HG03342 (cell line): ENCODE measurements around the gene PRR23B.
"Not testable (repeated sequence)": the region's sequence is repeated elsewhere in the genome, so short reads cannot be mapped to it uniquely, and the experiment has no call there.

Experiments
- ATAC-seq: cut with Tn5 transposase; IDR thresholded peaks from one replicate; pipeline ENCODE4 v1.9.1; 2021; ENCODE audit warnings: mild to moderate bottlenecking, moderate library complexity; ENCODE audit not compliant: unreplicated experiment

Gene PRR23B

DNA sequence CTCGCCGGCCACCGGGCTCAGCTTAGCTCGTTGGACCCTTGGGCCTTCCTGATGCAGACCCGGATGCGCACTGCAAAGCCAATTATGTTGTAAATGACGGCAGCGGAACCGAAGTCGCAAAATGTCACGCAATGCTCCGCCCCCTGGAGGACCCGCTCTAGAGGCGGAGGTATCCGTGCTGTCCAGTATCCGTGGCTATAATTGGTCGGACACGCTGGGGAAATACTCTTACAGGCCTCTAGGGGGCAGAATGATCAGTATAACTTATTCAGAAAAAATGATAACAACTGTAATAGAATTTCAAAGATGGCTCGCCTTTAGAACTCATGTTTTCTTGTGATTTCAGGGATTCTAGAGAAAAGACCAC, at the start of gene PRR23B:
TSS of gene PRR23B (minus strand) at position 59 of the 367 bp plus-strand sequence. CDS start 265 bp downstream, outside the sequence.
- ATAC-seq: no peak

- ATAC-seq: no peak
These were observed 42.2 kb upstream of the PRR23B start for GRCh38 chr3:139062918-139063317.

GRCh38 chr3:139052802-139053600, 32.3 kb upstream of the PRR23B start:
- no peak for ATAC-seq

DNA sequence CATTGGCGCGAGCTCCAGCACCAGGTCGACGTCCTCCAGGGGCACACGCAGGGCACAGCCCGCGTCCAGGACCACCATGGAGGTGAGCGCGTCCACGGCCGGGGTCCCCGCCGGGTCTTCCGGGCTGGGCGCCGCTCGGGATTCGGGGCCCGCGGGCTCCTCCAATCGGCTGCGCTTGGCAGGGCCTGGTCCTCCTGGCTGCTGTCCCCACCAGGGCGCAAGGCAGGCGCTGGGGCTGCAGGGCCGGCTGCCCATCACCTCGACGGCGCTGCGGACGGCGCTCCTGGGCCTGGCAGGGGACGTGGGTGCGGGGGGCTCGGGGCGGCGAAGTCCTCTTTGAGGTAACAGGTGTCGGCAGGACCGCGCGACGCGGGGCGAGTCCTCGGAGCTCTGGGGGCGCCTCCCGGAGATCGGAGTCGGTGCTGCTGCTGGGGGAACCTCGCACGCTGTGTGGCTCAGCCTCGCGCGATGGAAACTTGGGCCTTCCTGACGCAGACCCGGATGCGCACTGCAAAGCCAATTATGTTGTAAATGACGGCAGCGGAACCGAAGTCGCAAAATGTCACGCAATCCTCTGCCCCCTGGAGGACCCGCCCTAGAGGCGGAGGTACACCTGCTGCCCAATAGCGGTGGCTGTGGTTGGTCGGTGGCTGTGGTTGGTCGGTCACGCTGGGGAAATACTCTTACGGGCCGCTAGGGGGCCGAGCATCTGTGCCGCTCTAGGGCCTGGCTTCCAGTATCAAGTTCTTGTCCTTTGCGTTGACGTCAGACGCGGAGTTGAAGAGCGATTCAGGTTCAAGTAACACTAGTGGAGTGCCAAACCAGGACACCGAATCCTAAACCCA, 23.9 kb upstream of the PRR23B start, which contains the start of gene PRR23C:
TSS of gene PRR23C (minus strand) at position 527 of the 845 bp plus-strand sequence. CDS start at position 255, 272 bp downstream.
- ATAC-seq: no peak

DNA sequence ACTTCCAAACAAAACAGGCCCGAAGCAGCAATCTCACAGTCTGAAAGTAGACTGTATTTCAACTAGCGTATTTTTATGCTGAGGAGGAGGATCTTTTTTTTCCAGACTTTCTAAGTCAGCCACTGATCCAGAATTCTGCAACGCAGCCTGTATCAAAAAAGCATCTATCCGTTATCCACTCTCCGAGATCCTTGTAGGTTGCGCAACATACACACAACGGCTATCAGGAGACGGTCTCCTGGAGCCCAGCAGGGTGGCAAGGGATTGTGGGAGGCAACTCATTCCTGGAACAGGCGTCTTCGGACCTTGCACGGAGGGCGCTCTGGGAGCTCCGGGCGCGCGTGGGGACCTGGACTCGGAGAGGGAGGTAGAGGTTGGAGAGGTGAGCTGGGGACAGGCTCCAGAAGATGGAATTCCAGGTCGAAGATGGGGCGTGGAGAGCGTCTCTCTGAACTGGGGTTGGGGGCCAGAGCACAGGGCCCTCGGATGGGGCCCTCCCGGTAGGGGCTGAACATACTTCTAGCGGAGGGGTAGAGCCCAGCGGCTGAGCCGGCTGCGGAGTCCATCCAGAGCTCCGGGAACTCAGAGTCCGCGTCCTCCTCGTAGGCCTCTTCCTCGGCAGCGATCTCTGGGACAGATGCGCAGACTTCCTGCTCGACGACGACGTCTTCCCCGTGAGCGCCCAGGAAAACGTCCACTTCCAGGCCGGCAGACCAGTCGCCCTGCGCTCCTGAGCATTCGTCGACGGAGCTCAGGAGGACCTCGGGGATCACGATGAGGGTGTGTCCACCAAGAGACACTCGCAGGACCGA, 23.0 kb upstream of the PRR23B start:
- no peak for ATAC-seq

DNA sequence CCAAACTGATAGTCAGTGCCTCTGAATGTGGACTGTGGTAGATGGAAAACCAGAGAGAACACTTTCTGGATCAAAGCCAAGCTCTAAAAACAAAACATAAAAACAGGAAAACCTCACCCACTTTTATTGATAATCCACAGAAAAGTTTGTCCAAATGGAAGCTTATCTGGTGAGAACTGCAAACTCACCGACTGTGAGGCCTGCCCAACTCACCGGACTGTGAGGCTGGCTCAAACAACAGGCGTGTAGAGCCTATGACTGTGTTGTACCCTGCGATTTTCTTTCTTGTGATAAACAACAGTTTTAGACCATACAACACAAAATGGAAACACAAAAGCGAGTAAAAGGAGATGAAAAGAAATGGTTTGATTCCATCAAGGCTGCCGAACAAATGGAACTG, 16.8 kb upstream of the PRR23B start:
- no peak for ATAC-seq

DNA sequence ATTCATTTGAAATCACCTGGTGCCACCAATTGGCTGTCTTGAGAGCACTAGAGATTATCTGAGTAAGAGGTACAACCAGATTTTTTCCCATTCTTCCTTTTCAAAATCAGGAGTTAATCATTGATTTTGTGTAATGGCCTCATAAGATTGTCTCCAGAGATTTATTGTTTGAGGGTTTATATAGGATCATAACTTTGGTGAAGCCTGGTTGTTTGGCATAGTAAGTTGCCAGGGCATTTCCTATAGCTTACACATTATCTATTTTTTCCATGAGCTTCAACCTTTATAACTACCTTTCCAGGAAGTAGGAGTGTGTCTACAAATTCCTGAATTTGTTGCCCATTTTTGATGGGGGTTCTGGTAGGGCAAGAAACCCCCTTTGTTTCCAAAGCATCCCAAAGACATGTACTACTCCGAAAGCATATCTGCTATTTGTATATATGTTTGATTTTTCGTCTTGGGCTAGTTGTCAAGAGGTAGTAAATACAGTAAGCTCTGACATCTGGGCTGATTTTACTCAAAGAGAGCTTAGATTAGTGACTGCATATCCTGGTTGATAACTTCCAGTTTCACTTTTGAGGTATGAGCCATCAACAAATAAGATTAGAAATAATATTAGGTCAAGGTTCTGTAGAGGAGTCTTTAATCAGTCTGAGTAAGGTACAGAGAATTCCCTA, 11.7 kb upstream of the PRR23B start:
- ATAC-seq: no peak

- not testable (repeated sequence) for ATAC-seq
These were observed 9.8 kb upstream of the PRR23B start for GRCh38 chr3:139030576-139030975.

GRCh38 chr3:139024968-139025367, 4.2 kb upstream of the PRR23B start:
- no peak for ATAC-seq

DNA sequence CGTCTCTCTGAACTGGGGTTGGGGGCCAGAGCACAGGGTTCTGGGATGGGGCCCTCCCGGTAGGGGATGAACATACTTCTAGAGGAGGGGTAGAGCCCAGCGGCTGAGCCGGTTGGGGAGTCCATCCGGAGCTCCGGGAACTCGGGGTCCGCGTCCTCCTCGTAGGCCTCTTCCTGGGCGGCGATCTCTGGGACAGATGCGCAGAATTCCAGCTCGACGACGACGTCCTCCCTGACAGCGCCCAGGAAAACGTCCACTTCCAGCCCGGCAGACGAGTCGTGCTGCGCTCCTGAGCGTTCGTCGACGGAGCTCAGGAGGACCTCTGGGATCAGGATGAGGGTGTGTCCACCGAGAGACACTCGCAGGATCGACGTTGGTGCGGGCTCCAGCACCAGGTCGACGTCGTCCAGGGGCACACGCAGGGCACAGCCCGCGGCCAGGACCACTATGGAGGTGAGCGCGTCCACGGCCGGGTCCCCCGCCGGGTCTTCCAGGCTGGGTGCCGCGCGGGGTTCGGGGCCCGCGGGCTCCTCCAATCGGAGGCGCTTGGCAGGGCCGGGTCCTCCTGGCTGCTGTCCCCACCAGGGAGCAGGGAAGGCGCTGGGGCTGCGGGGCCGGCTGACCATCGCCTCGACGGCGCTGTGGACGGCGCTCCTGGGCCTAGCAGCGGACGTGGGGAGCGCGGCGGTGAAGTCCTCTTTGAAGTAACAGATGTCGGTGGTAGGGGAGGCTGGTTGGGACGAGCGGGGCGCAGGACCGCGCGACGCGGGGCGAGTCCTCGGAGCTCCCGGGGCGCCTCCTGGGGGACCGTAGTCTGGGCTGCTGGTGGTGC, 474 bp downstream of the PRR23B start:
- no peak for ATAC-seq

- no peak for ATAC-seq
These were observed 4.2 kb downstream of the PRR23B start for GRCh38 chr3:139016430-139017048.

DNA sequence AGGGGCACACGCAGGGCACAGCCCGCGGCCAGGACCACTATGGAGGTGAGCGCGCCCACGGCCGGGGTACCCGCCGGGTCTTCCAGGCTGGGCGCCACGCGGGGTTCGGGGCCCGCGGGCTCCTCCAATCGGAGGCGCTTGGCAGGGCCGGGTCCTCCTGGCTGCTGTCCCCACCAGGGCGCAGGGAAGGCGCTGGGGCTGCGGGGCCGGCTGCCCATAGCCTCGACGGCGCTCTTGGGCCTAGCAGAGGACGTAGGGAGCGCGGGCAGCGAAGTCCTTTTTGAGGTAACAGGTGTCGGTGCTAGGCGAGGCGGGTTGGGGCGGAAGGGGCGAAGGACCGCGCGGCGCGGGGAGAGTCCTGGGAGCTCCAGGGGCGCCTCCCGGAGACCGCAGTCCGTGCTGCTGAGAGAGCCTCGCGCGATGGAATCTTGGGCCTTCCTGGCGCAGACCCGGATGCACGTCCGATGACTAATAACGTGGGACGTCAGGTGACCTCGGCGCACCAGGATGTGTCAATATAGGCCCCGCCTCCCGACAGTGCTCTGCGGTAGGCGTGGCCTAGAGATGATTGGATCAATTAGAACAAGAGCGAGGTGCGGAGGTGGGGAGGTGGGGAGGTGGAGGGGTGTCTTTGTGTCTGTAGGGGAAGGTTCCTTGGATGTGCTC, 14.5 kb downstream of the PRR23B start, which contains the start of gene PRR23A:
TSS of gene PRR23A (minus strand) at position 218 of the 666 bp plus-strand sequence. CDS start at position 218, 0 bp downstream.
- no peak for ATAC-seq

DNA sequence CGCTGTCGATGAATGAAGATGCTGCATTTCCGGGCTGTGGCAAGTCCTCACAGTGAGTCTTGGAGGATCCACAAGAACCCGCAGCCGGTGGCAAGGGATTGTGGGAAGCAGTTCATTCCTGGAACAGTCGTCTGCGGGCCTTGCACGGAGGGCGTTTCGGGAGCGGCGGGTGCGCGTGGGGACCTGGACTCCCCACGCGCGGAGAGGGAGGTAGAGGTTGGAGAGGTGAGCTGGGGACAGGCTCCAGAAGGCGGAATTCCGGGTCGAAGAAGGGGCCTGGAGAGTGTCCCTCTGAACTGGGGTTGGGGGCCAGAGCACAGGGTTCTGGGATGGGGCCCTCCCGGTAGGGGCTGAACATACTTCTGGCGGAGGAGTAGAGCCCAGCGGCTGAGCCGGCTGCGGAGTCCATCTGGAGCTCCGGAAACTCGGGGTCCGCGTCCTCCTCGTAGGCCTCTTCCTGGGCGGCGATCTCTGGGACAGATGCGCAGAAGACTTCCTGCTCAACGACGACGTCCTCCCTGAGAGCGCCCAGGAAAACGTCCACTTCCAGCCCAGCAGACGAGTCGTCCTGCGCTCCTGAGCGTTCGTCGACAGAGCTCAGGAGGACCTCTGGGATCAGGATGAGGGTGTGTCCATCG, 15.3 kb downstream of the PRR23B start:
- ATAC-seq: no peak

- no peak for ATAC-seq
These were observed 25.0 kb downstream of the PRR23B start for GRCh38 chr3:138995706-138996105.

GRCh38 chr3:138987181-138987580, 33.5 kb downstream of the PRR23B start:
- ATAC-seq: no peak

GRCh38 chr3:138985932-138986331, 34.8 kb downstream of the PRR23B start:
- ATAC-seq: no peak

DNA sequence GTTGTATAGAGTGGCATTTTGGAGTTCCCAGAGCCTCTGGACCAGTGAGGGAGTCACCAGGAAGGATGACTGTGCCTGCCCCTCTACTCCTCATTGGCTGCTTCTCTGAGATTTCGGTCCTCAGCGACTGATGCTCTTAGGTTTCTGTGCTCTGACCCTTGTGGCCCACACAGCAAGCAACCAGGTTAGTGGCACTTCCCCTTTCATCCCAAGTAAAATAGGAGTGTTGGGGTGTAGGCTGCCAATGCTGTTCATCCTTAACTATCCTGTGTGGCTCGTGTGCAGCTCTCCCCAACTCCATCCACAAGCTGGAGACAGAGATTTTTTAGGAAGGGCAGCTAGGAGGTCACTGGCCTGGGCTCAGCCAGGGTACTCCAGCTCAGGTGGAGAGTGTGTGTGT, 35.9 kb downstream of the PRR23B start:
- ATAC-seq: no peak

- ATAC-seq: no peak
These were observed 44.7 kb downstream of the PRR23B start for GRCh38 chr3:138976047-138976446.
